GM10847 (cell line): ENCODE measurements around the gene PILRA.

Experiments
- POLR2A ChIP-seq: IDR thresholded peaks from 2 replicates; pipeline ENCODE4 v1.6.1; 2011; ENCODE audit not compliant: insufficient read length; ENCODE audit errors: extremely low read depth

Gene PILRA

GRCh38 chr7:100444311-100445278 is 71.3 kb downstream of the PILRA start:
- TF ChIP-seq POLR2A, result no peak

- TF ChIP-seq POLR2A, result no peak
Observed at GRCh38 chr7:100446040-100446439, 72.8 kb downstream of the PILRA start.

- TF ChIP-seq POLR2A, result no peak
Observed at GRCh38 chr7:100449190-100449795, 76.0 kb downstream of the PILRA start.
